AG08396 (cell line): ENCODE results near the gene CEBPG.
A peak's percentile ranks its signal among the peaks of the same experiment; 100 is the strongest.

Experiments
- DNase-seq: peaks from one replicate; pipeline ENCODE4 v3.0.0; 2012; ENCODE audit warnings: low spot score, mixed read lengths

CEBPG gene

GRCh38 chr19:33420821-33421220 lies 47.3 kb downstream of the CEBPG start:
- no peak for DNase-seq

- DNase-seq, result no peak
These were observed 47.9 kb downstream of the CEBPG start for GRCh38 chr19:33421368-33421767.

GRCh38 chr19:33422369-33423180 lies 49.1 kb downstream of the CEBPG start:
- no peak for DNase-seq

- DNase-seq, result no peak
These were observed 50.7 kb downstream of the CEBPG start for GRCh38 chr19:33424181-33424580.

GRCh38 chr19:33426621-33427361 lies 53.3 kb downstream of the CEBPG start:
- no peak for DNase-seq

GRCh38 chr19:33427801-33428626 lies 54.5 kb downstream of the CEBPG start:
- no peak for DNase-seq

GRCh38 chr19:33428627-33429125 lies 55.2 kb downstream of the CEBPG start:
- DNase-seq, result no peak

GRCh38 chr19:33429891-33430673 lies 56.6 kb downstream of the CEBPG start:
- no peak for DNase-seq

- DNase-seq, result peak; percentile 82
These were observed 57.3 kb downstream of the CEBPG start for GRCh38 chr19:33430674-33431277.

- DNase-seq, result no peak
These were observed 58.5 kb downstream of the CEBPG start for GRCh38 chr19:33432015-33432414.
